Gastroesophageal sphincter (tissue), 3 donors: Measurements from ENCODE around the gene PRMT6.
"Not testable (repeated sequence)": the region's sequence is repeated elsewhere in the genome, so short reads cannot be mapped to it uniquely, and the experiment has no call there.

Experiments used
- EP300 ChIP-seq: sonication (generic); formaldehyde crosslinking; IDR thresholded peaks from one replicate; pipeline ENCODE4 v1.6.1; 2017; ENCODE audit warnings: antibody characterized with exemption, mild to moderate bottlenecking
- POLR2A ChIP-seq, 2 donors: fragments of 450-650 bp; IDR thresholded peaks; one replicate each; pipeline ENCODE4 v1.6.1; 2017; ENCODE audit warnings: antibody characterized with exemption in 2 of 2, mild to moderate bottlenecking in 2 of 2, moderate library complexity in 1 of 2
- POLR2AphosphoS5 ChIP-seq: sonication (generic); formaldehyde crosslinking; IDR thresholded peaks from one replicate; pipeline ENCODE4 v1.6.1; 2017; ENCODE audit warnings: antibody characterized with exemption
- TF ChIP-seq, protein P1 (sequence below), 4 experiments: fragments of 200-600 bp in 2 of 4; fragments of 450-650 bp in 2 of 4; sonication (generic) in 1 of 4; IDR thresholded peaks; one replicate each; pipeline ENCODE4 v1.5.1; 2017 to 2019; ENCODE audit warnings: antibody characterized with exemption in 4 of 4, mild to moderate bottlenecking in 2 of 4, moderate library complexity in 2 of 4

DNA sequence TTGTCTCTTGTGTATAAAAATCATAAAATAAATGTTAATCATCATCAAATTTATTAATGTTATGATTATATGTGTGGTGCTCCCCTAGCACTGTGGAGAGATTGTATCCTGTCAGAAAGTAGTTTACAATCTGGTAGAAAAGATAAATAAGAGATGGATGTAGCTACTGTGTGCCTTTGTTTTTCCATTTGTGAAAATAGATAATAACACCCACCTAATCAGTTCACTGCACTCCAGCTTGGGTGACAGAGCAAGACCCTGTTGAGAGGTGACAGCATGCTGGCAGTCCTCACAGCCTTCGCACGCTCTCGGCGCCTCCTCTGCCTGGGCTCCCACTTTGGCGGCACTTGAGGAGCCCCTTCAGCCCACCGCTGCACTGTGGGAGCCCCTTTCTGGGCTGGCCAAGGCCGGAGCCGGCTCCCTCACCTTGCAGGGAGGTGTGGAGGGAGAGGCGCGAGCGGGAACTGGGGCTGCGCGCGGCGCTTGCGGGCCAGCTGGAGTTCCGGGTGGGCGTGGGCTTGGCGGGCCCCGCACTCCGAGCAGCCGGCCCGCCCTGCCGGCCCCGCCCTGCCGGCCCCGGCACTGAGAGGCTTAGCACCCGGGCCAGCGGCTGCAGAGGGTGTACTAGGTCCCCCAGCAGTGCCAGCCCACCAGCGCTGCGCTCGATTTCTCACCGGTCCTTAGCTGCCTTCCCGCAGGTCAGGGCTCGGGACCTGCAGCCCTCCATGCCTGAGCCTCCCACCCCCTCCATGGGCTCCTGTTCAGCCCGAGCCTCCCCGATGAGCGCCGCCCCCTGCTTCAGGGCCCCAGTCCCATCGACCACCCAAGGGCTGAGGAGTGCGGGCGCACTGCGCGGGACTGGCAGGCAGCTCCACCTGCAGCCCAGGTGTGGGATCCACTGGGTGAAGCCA lies 11.9 kb upstream of the PRMT6 start:
- TF ChIP-seq, protein P1, sequence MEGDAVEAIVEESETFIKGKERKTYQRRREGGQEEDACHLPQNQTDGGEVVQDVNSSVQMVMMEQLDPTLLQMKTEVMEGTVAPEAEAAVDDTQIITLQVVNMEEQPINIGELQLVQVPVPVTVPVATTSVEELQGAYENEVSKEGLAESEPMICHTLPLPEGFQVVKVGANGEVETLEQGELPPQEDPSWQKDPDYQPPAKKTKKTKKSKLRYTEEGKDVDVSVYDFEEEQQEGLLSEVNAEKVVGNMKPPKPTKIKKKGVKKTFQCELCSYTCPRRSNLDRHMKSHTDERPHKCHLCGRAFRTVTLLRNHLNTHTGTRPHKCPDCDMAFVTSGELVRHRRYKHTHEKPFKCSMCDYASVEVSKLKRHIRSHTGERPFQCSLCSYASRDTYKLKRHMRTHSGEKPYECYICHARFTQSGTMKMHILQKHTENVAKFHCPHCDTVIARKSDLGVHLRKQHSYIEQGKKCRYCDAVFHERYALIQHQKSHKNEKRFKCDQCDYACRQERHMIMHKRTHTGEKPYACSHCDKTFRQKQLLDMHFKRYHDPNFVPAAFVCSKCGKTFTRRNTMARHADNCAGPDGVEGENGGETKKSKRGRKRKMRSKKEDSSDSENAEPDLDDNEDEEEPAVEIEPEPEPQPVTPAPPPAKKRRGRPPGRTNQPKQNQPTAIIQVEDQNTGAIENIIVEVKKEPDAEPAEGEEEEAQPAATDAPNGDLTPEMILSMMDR (IDR thresholded peaks at IDR 0.05) = not testable (repeated sequence)
- not testable (repeated sequence) for TF ChIP-seq EP300; POLR2A (IDR thresholded peaks at IDR 0.05); POLR2AphosphoS5
